Suprapubic skin (tissue), 4 donors: ENCODE measurements around the gene RBM17. TPM values are rescaled to one million over a fixed set of nuclear protein-coding genes. Genes with fewer than 3 reads are reported as not detected.

Experiments
- DNase-seq, 2 donors: peaks; one replicate each; pipeline ENCODE4 v3.0.0-alpha.2; 2019; ENCODE audit warnings: low spot score in 2 of 2
- H3K27ac ChIP-seq: fragments of 200-600 bp; sonication (generic); one replicate; pipeline ENCODE4 v1.5.1; 2019
- H3K27me3 ChIP-seq: fragments of 200-600 bp; sonication (generic); one replicate; pipeline ENCODE4 v1.5.1; 2019
- H3K36me3 ChIP-seq: fragments of 200-600 bp; sonication (generic); one replicate; pipeline ENCODE4 v1.5.1; 2019
- H3K4me1 ChIP-seq: fragments of 200-600 bp; sonication (generic); one replicate; pipeline ENCODE4 v1.5.1; 2019
- H3K4me3 ChIP-seq: fragments of 200-600 bp; sonication (generic); one replicate; pipeline ENCODE4 v1.5.1; 2019; ENCODE audit warnings: mild to moderate bottlenecking
- H3K9me3 ChIP-seq: fragments of 200-600 bp; sonication (generic); one replicate; pipeline ENCODE4 v1.5.1; 2019
- CTCF ChIP-seq, 2 donors: fragments of 200-600 bp in 1 of 2; fragments of 450-650 bp in 1 of 2; sonication (generic) in 1 of 2; IDR thresholded peaks; one replicate each; pipeline ENCODE4 v1.5.1; 2016 to 2019; ENCODE audit warnings: antibody characterized with exemption in 2 of 2, mild to moderate bottlenecking in 1 of 2, moderate library complexity in 1 of 2
- EP300 ChIP-seq: sonication (generic); formaldehyde crosslinking; IDR thresholded peaks from one replicate; pipeline ENCODE4 v1.6.1; 2017; ENCODE audit warnings: antibody characterized with exemption
- POLR2A ChIP-seq, 2 donors: fragments of 450-650 bp; IDR thresholded peaks; one replicate each; pipeline ENCODE4 v1.6.1; 2017; ENCODE audit warnings: antibody characterized with exemption in 2 of 2, mild to moderate bottlenecking in 2 of 2, moderate library complexity in 2 of 2
- POLR2AphosphoS5 ChIP-seq, 3 donors: sonication (generic); formaldehyde crosslinking; IDR thresholded peaks; one replicate each; pipeline ENCODE4 v1.6.1; 2017; ENCODE audit warnings: antibody characterized with exemption in 3 of 3
- WGBS: methylation state at CpG from one replicate; pipeline ENCODE4 v1.1.5; 2018; 5-methylcytosine and 5-hydroxymethylcytosine counted together
- total RNA-seq, 4 donors: library from RNA; depleted of rRNA; stranded (reverse); fragments of >200 nt; gene quantifications; one replicate each; pipeline ENCODE4 v1.1.0, GENCODE V29; 2016

RBM17 gene
- total RNA-seq, 4 donors from 2014 or later: 31.9 to 85.6 (median 42.9) TPM

- TF ChIP-seq POLR2AphosphoS5 (IDR thresholded peaks at IDR 0.05) (no peak), EP300 (no peak), POLR2A (IDR thresholded peaks at IDR 0.05) (no peak), CTCF (IDR thresholded peaks at IDR 0.05) (no peak)
- H3K36me3 ChIP-seq: no peaks in the 10 kb centered on the region
- peaks cover 67% of the 10 kb centered on the region for H3K4me1 ChIP-seq
- no peak overlapping the region for H3K4me3 ChIP-seq
- no peak for DNase-seq
- H3K27ac ChIP-seq: no peak overlapping the region
- no peaks in the 10 kb centered on the region for H3K27me3 ChIP-seq
- WGBS: 21% methylated on average over 1 of the region's 1 CpG
- no peaks in the 10 kb centered on the region for H3K9me3 ChIP-seq
Measured at GRCh38 chr10:6091630-6092029, 2.8 kb downstream of the RBM17 start.

GRCh38 chr10:6092731-6093130, 3.9 kb downstream of the RBM17 start:
- peaks cover 8% of the 10 kb centered on the region for H3K36me3 ChIP-seq
- H3K27me3 ChIP-seq: no peaks in the 10 kb centered on the region
- no peak for TF ChIP-seq POLR2AphosphoS5 (IDR thresholded peaks at IDR 0.05)
- no peak for TF ChIP-seq EP300
- no peak for TF ChIP-seq POLR2A (IDR thresholded peaks at IDR 0.05)
- no peak for TF ChIP-seq CTCF (IDR thresholded peaks at IDR 0.05)
- H3K4me3 ChIP-seq: no peak overlapping the region
- no peak for DNase-seq
- H3K9me3 ChIP-seq: no peaks in the 10 kb centered on the region
- no peak overlapping the region for H3K27ac ChIP-seq
- WGBS: 69% methylated on average over 2 of the region's 2 CpGs
- peaks cover 58% of the 10 kb centered on the region for H3K4me1 ChIP-seq

- H3K4me3 ChIP-seq: no peak overlapping the region
- TF ChIP-seq POLR2AphosphoS5 (IDR thresholded peaks at IDR 0.05): no peak
- TF ChIP-seq EP300: no peak
- TF ChIP-seq POLR2A (IDR thresholded peaks at IDR 0.05): no peak
- no peak for TF ChIP-seq CTCF (IDR thresholded peaks at IDR 0.05)
- H3K9me3 ChIP-seq: no peaks in the 10 kb centered on the region
- H3K27ac ChIP-seq: no peak overlapping the region
- no peak for DNase-seq
- H3K27me3 ChIP-seq: no peaks in the 10 kb centered on the region
- 74% methylated on average over 12 of the region's 12 CpGs for WGBS
- peaks cover 32% of the 10 kb centered on the region for H3K4me1 ChIP-seq
- peaks cover 16% of the 10 kb centered on the region for H3K36me3 ChIP-seq
Measured at GRCh38 chr10:6095810-6096570, 7.2 kb downstream of the RBM17 start.

- TF ChIP-seq CTCF (IDR thresholded peaks at IDR 0.05): no peak
- no peak for TF ChIP-seq EP300
- TF ChIP-seq POLR2A (IDR thresholded peaks at IDR 0.05): no peak
- TF ChIP-seq POLR2AphosphoS5 (IDR thresholded peaks at IDR 0.05): no peak
- H3K36me3 ChIP-seq: peaks cover 27% of the 10 kb centered on the region
- DNase-seq: no peak
- no peaks in the 10 kb centered on the region for H3K9me3 ChIP-seq
- H3K4me3 ChIP-seq: no peak overlapping the region
- no peak overlapping the region for H3K27ac ChIP-seq
- WGBS: 94% methylated on average over 5 of the region's 5 CpGs
- H3K27me3 ChIP-seq: no peaks in the 10 kb centered on the region
- H3K4me1 ChIP-seq: peaks cover 21% of the 10 kb centered on the region
Measured at GRCh38 chr10:6097063-6097462, 8.2 kb downstream of the RBM17 start.

GRCh38 chr10:6098156-6098555, 9.3 kb downstream of the RBM17 start:
- no peak for DNase-seq
- no peaks in the 10 kb centered on the region for H3K27me3 ChIP-seq
- no peak overlapping the region for H3K4me3 ChIP-seq
- H3K4me1 ChIP-seq: peaks cover 13% of the 10 kb centered on the region
- no peaks in the 10 kb centered on the region for H3K9me3 ChIP-seq
- 93% methylated on average over 7 of the region's 7 CpGs for WGBS
- no peak overlapping the region for H3K27ac ChIP-seq
- H3K36me3 ChIP-seq: peaks cover 36% of the 10 kb centered on the region
- TF ChIP-seq POLR2A (IDR thresholded peaks at IDR 0.05) (no peak), CTCF (IDR thresholded peaks at IDR 0.05) (no peak), POLR2AphosphoS5 (IDR thresholded peaks at IDR 0.05) (no peak), EP300 (no peak)
